Heart right ventricle (tissue), 16 donors: ENCODE data around the gene PEAK3. TPM values are rescaled to one million over a fixed set of nuclear protein-coding genes. Genes with fewer than 3 reads are reported as not detected.
A peak's percentile ranks its signal among the peaks of the same experiment; 100 is the strongest.

Experiments
- ATAC-seq, 8 donors: fragments of 200-7000 bp; cut with Tn5 transposase; one replicate each; pipeline ENCODE4 v1.9.1; 2020; ENCODE audit warnings: mild to moderate bottlenecking in 8 of 8, moderate library complexity in 8 of 8, moderate number of reproducible peaks in 1 of 8
- DNase-seq, 2 donors: peaks; one replicate each; pipeline ENCODE4 v3.0.0-alpha.2; 2020
- H3K27ac ChIP-seq, 10 donors: fragments of 200-600 bp; sonication (generic) in 2 of 10; one replicate each; pipeline versions ENCODE4 v1.5.0 to v1.8.0; 2020 to 2022; ENCODE audit warnings: mild to moderate bottlenecking in 3 of 10
- H3K27me3 ChIP-seq, 7 donors: fragments of 200-600 bp; one replicate each; pipeline ENCODE4 v1.8.0; 2021 to 2022; ENCODE audit warnings: mild to moderate bottlenecking in 2 of 7
- H3K36me3 ChIP-seq, 9 donors: fragments of 200-600 bp; sonication (generic) in 1 of 9; one replicate each; pipeline versions ENCODE4 v1.5.0 to v1.8.0; 2020 to 2022; ENCODE audit warnings: mild to moderate bottlenecking in 2 of 9
- H3K4me1 ChIP-seq, 9 donors: fragments of 200-600 bp; sonication (generic) in 1 of 9; one replicate each; pipeline versions ENCODE4 v1.5.0 to v1.8.0; 2020 to 2022; ENCODE audit warnings: mild to moderate bottlenecking in 4 of 9
- H3K4me3 ChIP-seq, 10 donors: fragments of 200-600 bp; sonication (generic) in 2 of 10; one replicate each; pipeline versions ENCODE4 v1.5.0 to v1.8.0; 2020 to 2022; ENCODE audit warnings: mild to moderate bottlenecking in 7 of 10, moderate library complexity in 2 of 10
- H3K9me3 ChIP-seq, 11 donors: fragments of 200-600 bp in 10 of 11; sonication (generic) in 2 of 11; one replicate each; pipeline versions ENCODE4 v1.5.0 to v1.8.0; 2013 to 2022; ENCODE audit warnings: mild to moderate bottlenecking in 2 of 11, control low read depth in 1 of 11, moderate library complexity in 1 of 11
- WGBS, 2 donors: extraction: QIAGEN DNeasy Blood & Tissue Kit; methylation state at CpG; one replicate each; pipeline ENCODE4 v1.1.7; 2013; ENCODE audit warnings: inconsistent platforms in 1 of 2; 5-methylcytosine and 5-hydroxymethylcytosine counted together
- intact Hi-C, 10 donors: fragments of 100-400 bp; cut with DNase I; formaldehyde crosslinking; loops; one replicate each; pipeline versions ENCODE4 v1.11.1 to v1.14.2; 2022
- polyA plus RNA-seq, 2 donors: library from polyadenylated mRNA; stranded (reverse); fragments of 200-250 nt; gene quantifications; one replicate each; pipeline ENCODE4 v1.2.3, GENCODE V29; 2013
- total RNA-seq, 10 donors: library from RNA; stranded (reverse); fragmentation: NEBNext Ultra II Directional in 3 of 10; extraction: Animal tissue kit (Norgen Biotek cat#: 25700) in 3 of 10; gene quantifications; one replicate each; pipeline versions ENCODE4 v1.2.1 to v1.2.4, GENCODE V29; 2021 to 2023
- TF ChIP-seq, protein P1 (sequence below), 9 donors: fragments of 200-600 bp; sonication (generic) in 2 of 9; IDR thresholded peaks; one replicate each; pipeline versions ENCODE4 v1.5.0 to v1.8.0; 2021 to 2022; ENCODE audit warnings: antibody characterized with exemption in 9 of 9, mild to moderate bottlenecking in 5 of 9, moderate library complexity in 1 of 9
- donor health status: Arrhythmogenic right ventricular cardiomyopathy.
- donor health status: ischemic (EF 13 %, LVEDD 7.1; RV severe dilation, severe dysfunction).
- donor health status: healthy with polysubstance abuse.
- donor health status: DM: no; HTN: yes; CAD: no.
- donor health status: DM: no; HTN: no; CAD: no.
- donor health status: ischemic (EF 25% LVEDD 6.9; RV normal size, moderate dysfunction).
- donor health status: ischemic (EF 25% LVEDD 5.7; RV mildly dilated, moderate dysfunction).
- donor health status: healthy.
- donor health status: DM: yes; HTN: yes; CAD: no.
- donor health status: Ischemic cardiomyopathy.
- donor health status: ischemic (EF 35%, LVEDD 5.7; RV mildly dilated, moderate dysfunction).
- donor health status: nonischemic (EF 11% LVEDD 7.7; RV severe dilation, severe dysfunction).
- donor health status: DM: yes; HTN: yes; CAD: no.
- donor health status: PGD.
- donor health status: ischemic (EF 29% LVEDD 5.4; RV normal size, mild dysfunction).
- donor health status: nonischemic (EF 23%, LVEDD 6.1; RV moderate dilation, normal function).

The PEAK3 gene
- total and polyA plus RNA-seq, 12 donors = 0.11 to 1.1 (median 0.19) TPM

DNA sequence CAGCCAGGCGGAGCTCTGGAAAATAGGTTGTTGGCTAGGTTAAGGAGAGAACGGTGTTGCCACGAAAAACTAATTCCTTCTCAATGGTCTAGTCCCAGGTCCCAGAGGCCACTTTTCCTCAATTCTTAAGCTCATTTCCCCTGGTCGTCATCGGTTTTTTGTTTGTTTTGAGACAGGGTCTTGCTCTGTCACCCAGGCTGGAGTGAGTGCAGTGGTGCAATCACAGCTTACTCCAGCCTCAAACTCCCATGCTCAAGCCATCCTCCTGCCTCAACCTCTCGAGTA, 44.2 kb downstream of the PEAK3 start:
- Histone ChIP-seq H3K27me3 (no peaks in the 10 kb centered on the region), H3K9me3 (no peaks in the 10 kb centered on the region), H3K4me3 (peak overlapping the region in 9 of 10 donors; percentile 71 to 95 (median 85)), H3K27ac (peak overlapping the region in 3 of 10 donors; percentile 92 to 99 (median 94)), H3K36me3 (peaks cover 0 to 29% (median 3%) of the 10 kb centered on the region in 9 donors), H3K4me1 (peaks cover 27 to 84% (median 64%) of the 10 kb centered on the region in 9 donors)
- no peak for DNase-seq
- intact Hi-C loops = loop anchor here in 9 of 10 donors (2.0 to 10.0 kb wide), 13 partner anchors 27 to 157 kb away; partner anchors contain the start of genes AP3D1 (in 2 of the 9) and DOT1L (in 2 of the 9)
- no peak for ATAC-seq
- TF ChIP-seq, protein P1, sequence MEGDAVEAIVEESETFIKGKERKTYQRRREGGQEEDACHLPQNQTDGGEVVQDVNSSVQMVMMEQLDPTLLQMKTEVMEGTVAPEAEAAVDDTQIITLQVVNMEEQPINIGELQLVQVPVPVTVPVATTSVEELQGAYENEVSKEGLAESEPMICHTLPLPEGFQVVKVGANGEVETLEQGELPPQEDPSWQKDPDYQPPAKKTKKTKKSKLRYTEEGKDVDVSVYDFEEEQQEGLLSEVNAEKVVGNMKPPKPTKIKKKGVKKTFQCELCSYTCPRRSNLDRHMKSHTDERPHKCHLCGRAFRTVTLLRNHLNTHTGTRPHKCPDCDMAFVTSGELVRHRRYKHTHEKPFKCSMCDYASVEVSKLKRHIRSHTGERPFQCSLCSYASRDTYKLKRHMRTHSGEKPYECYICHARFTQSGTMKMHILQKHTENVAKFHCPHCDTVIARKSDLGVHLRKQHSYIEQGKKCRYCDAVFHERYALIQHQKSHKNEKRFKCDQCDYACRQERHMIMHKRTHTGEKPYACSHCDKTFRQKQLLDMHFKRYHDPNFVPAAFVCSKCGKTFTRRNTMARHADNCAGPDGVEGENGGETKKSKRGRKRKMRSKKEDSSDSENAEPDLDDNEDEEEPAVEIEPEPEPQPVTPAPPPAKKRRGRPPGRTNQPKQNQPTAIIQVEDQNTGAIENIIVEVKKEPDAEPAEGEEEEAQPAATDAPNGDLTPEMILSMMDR (IDR thresholded peaks at IDR 0.05) = no peak
- WGBS, 2 donors = 78 to 81% methylated on average over 6 of the region's 6 CpGs

DNA sequence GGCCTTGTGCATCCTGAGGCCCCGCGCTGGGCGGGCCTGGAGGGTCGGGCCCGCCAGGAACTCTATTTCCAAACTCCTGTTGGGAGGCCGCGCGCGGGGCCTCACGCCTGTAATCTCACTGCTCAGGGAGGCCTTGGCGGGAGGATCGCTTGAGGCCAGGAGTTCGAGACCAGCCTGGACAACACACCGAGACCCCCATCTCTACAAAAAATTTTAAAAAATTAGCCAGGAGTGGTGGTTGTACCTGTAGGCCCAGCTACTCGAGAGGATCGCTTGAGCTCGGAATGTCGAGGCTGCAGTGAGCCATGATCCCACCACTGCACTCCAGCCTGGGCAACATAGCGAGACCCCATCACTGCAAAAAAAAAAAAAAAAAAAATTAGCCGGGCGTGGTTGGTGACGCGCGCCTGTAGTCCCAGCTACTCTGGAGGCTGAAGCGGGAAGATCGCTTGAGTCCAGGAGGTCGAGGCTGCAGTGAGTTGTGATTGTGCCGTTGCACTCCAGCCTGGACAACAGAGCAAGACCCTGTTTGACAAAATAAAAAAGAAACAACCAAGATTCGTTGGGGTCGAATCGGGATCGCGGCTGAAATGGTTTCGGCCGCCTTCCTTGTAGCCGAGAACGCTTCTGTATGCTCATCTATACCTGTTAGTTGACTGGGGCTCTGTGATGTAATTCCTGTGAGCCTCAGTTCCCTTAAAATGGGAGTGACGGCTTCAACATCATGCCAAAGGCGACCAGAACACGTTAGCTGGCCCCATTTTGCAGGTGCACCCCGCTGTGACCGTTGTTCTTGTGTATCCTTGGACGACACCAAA, 44.7 kb downstream of the PEAK3 start:
- Histone ChIP-seq H3K27me3 (no peaks in the 10 kb centered on the region), H3K36me3 (peaks cover 0 to 31% (median 4%) of the 10 kb centered on the region in 9 donors), H3K4me3 (peak overlapping the region; percentile 71 to 95 (median 89)), H3K27ac (peak overlapping the region; percentile 92 to 100 (median 99)), H3K9me3 (no peaks in the 10 kb centered on the region), H3K4me1 (peaks cover 27 to 82% (median 59%) of the 10 kb centered on the region in 9 donors)
- intact Hi-C loops = loop anchor here in 9 of 10 donors (2.0 to 10.0 kb wide), 12 partner anchors 32 to 158 kb away; partner anchors contain the start of genes AP3D1 (in 2 of the 9) and DOT1L (in 2 of the 9)
- TF ChIP-seq, protein P1 (IDR thresholded peaks at IDR 0.05) = no peak
- ATAC-seq = peak in 2 of 8 donors; percentile 14 to 26
- DNase-seq = no peak
- WGBS, 2 donors = 42 to 45% methylated on average over 43 of the region's 43 CpGs

DNA sequence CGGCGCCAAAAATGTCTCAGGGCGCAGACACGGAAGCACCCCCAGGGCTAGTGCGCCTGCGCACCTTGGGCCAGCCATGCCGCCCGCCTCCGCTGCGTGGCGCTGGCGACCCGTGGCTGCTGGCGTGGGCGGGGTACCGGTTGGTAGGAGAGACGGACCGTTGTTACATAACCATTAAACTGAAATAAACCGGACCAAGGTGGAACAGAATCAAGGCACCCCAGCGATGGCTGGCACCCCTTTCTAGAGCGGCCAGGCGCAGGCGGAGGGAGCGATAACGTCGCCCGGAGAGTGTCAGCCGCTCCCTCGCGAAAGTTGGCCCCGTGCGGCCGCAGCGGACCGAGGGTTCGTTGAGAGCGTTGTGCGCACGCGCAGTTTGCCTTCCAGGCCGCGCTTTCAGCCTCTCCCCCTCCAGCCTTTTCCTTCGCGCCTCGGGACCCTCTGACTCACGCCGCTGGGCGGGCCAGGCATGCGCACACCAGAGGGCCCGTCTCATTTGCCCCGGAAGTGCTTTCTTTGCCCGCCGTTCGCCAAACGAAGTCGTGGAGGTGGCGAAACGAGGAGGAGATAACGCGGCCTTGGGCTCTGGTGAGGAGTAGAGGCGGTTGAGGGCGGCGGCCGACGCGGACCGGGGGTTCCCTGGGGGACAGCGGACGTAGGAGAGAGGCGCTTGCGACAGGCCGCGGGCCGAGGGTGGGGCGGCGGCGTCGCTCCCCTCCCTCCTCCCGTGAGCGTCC, 45.5 kb downstream of the PEAK3 start, which contains the start of the genes PLEKHJ1 and SF3A2:
Gene PLEKHJ1, minus strand, starts transcription at position 16 of the 737 bp plus-strand sequence. CDS start 81 bp downstream, outside the sequence.
Gene SF3A2, plus strand, starts transcription at position 511 of the 737 bp plus-strand sequence. CDS start 6,595 bp downstream, outside the sequence.
- TF ChIP-seq, protein P1 (IDR thresholded peaks at IDR 0.05) = peak; percentile 97 to 100 (median 99)
- DNase-seq (peak; percentile 97), ATAC-seq (peak; percentile 89 to 97 (median 95))
- no peaks in the 10 kb centered on the region for H3K27me3 ChIP-seq
- peak within 1 kb of the TSS; percentile 71 to 95 (median 89) for H3K4me3 ChIP-seq
- H3K27ac ChIP-seq = peak within 1 kb of the TSS; percentile 92 to 100 (median 99)
- H3K9me3 ChIP-seq = no peaks in the 10 kb centered on the region
- peaks cover 0 to 32% (median 4%) of the 10 kb centered on the region in 9 donors for H3K36me3 ChIP-seq
- WGBS, 2 donors = 0% methylated on average over 77 to 80 of the region's 80 CpGs
- intact Hi-C loops = loop anchor here in 9 of 10 donors (1.0 to 10.0 kb wide), 15 partner anchors 32 to 158 kb away; partner anchors contain the start of genes AP3D1 (in 3 of the 9) and DOT1L (in 2 of the 9)
- H3K4me1 ChIP-seq = peaks cover 29 to 82% (median 56%) of the 10 kb centered on the region in 9 donors

DNA sequence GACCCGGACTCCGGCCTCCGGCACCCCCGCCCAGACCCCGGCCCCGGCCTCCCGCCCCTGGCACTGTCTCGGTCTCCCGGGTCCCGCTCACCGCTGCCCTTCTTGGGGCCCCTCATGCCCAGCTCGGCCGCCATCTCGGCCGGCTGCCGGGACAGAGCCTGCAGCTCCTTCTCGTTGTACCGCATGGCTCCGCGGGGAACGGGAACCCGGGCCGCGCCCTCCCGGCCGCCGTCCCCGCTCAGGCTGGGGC, 46.0 kb downstream of the PEAK3 start:
- WGBS, 2 donors = 0% methylated on average over 22 to 27 of the region's 28 CpGs
- ATAC-seq = no peak
- DNase-seq = no peak
- peaks cover 28 to 82% (median 55%) of the 10 kb centered on the region in 9 donors for H3K4me1 ChIP-seq
- peak overlapping the region; percentile 71 to 95 (median 89) for H3K4me3 ChIP-seq
- intact Hi-C loops = loop anchor here in 9 of 10 donors (1.0 to 10.0 kb wide), 15 partner anchors 33 to 159 kb away; partner anchors contain the start of genes AP3D1 (in 3 of the 9) and DOT1L (in 2 of the 9)
- H3K9me3 ChIP-seq = no peaks in the 10 kb centered on the region
- TF ChIP-seq, protein P1 (IDR thresholded peaks at IDR 0.05) = no peak
- peak overlapping the region; percentile 92 to 100 (median 99) for H3K27ac ChIP-seq
- no peaks in the 10 kb centered on the region for H3K27me3 ChIP-seq
- H3K36me3 ChIP-seq = peaks cover 0 to 31% (median 4%) of the 10 kb centered on the region in 9 donors
